Activated T-helper 17 cell treated with anti-CD3 and anti-CD28 coated beads, Interleukin-2, amount 50 U/mL, for 72 hours (primary cell): Measurements from ENCODE around the gene ADAM12. TPM values are rescaled to one million over a fixed set of nuclear protein-coding genes. Genes with fewer than 3 reads are reported as not detected.
"Not testable (repeated sequence)": the region's sequence is repeated elsewhere in the genome, so short reads cannot be mapped to it uniquely, and the experiment has no call there.

Experiments used
- ATAC-seq: fragments of 150-1000 bp; cut with Tn5 transposase; replicated peaks from 2 replicates; pipeline ENCODE4 v1.10.0; 2021; ENCODE audit warnings: mild to moderate bottlenecking, moderate library complexity
- H3K27ac Mint-ChIP-seq: one replicate; pipeline ENCODE4 v1.8.0; 2022; ENCODE audit warnings: mixed read lengths
- H3K27me3 Mint-ChIP-seq: one replicate; pipeline ENCODE4 v1.8.0; 2022; ENCODE audit warnings: mixed read lengths
- H3K36me3 Mint-ChIP-seq: one replicate; pipeline ENCODE4 v1.8.0; 2022; ENCODE audit warnings: low read depth, mild to moderate bottlenecking, mixed read lengths
- H3K4me1 Mint-ChIP-seq: one replicate; pipeline ENCODE4 v1.8.0; 2022; ENCODE audit warnings: mixed read lengths
- H3K4me3 Mint-ChIP-seq: one replicate; pipeline ENCODE4 v1.8.0; 2022; ENCODE audit warnings: mild to moderate bottlenecking, mixed read lengths
- H3K9me3 Mint-ChIP-seq: one replicate; pipeline ENCODE4 v1.8.0; 2022; ENCODE audit warnings: mixed read lengths
- total RNA-seq, 2 donors: library from RNA; stranded (reverse); gene quantifications; one replicate each; pipeline ENCODE4 v1.2.3, GENCODE V29; 2022

Gene ADAM12
- total RNA-seq, 2 donors from 2014 or later = 8.4 to 25.5 TPM

DNA sequence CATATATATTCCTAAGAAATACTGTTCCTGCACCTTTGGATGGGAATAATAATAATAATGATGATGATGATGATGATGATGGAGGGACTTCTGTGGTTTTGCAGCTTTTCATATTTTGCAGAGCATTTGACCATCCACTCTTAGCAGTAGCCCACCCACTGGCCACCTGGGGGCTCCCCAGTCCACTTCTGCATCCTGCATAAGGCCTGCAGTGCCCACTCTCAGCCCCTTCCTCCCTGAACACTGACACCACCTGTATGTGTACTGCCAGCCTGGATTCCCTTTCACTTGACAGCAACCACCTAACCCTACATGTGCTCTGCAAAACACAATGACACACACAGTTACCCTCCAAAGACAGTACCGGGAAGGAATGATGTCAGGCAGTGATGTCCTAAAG is 131.4 kb downstream of the ADAM12 start:
- H3K27ac Mint-ChIP-seq = no peak overlapping the region
- no peaks in the 10 kb centered on the region for H3K36me3 Mint-ChIP-seq
- no peaks in the 10 kb centered on the region for H3K9me3 Mint-ChIP-seq
- no peak for ATAC-seq
- no peaks in the 10 kb centered on the region for H3K27me3 Mint-ChIP-seq
- peaks cover 2% of the 10 kb centered on the region for H3K4me1 Mint-ChIP-seq
- H3K4me3 Mint-ChIP-seq = no peak overlapping the region

- no peak overlapping the region for H3K4me3 Mint-ChIP-seq
- H3K4me1 Mint-ChIP-seq = peaks cover 10% of the 10 kb centered on the region
- H3K9me3 Mint-ChIP-seq = peaks cover 6% of the 10 kb centered on the region
- no peak overlapping the region for H3K27ac Mint-ChIP-seq
- H3K36me3 Mint-ChIP-seq = no peaks in the 10 kb centered on the region
- no peaks in the 10 kb centered on the region for H3K27me3 Mint-ChIP-seq
- no peak for ATAC-seq
Measured at GRCh38 chr10:126255313-126255712, 133.0 kb downstream of the ADAM12 start.

DNA sequence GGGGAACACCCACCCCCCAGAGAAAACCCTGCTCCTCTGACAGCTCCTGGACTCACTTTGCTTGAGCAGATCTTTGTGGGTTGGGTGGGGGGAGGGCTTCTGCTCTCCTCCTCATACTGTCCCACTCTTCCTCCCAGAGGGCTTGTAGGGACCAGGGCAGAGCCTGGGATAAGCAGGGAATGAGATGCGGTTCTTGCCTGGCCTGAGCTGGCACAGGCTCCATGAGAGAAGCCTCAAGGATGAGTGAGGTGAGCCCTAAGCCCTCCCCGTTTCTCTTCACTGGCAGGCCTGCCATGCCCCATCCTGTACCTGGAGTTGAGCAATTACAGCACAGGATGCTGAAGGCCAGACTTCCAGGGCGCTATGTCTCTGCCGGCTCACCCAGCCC is 134.7 kb downstream of the ADAM12 start:
- H3K27me3 Mint-ChIP-seq = no peaks in the 10 kb centered on the region
- no peaks in the 10 kb centered on the region for H3K36me3 Mint-ChIP-seq
- H3K9me3 Mint-ChIP-seq = peaks cover 6% of the 10 kb centered on the region
- no peak overlapping the region for H3K4me3 Mint-ChIP-seq
- H3K4me1 Mint-ChIP-seq = peaks cover 10% of the 10 kb centered on the region
- H3K27ac Mint-ChIP-seq = no peak overlapping the region
- ATAC-seq = no peak

DNA sequence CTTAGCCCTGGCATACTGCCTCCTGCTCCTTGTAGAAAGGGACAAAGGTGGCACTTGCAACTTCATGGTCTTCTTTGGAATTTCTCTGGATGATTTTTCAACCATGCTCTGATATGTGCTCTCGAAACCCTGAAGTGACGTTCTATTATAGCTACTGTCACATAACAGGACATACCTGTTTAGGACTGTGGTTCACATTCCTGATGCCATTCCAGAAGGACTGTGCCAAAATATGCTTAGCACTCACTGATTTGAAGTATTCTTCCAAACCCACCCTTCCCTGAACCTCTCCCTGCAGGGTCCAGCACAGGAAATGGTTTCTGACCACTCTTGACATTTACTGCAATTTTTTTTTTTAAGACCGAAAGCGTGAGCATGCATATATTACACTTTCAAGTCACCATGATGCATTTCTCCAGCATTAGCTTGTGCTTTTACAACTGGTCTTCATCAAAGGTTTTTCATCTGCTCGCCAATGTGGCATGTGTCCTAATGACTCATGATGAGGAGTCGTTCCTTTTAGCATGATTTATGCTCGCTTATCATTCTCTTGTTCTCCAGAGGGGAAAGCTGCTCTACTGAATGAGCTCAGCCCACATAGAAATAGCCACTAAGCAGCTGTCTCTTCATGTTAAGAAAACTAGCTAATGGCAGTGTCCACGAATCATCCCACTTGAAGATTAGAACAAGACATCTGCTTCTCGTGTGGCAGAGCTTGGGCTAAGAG is 135.2 kb downstream of the ADAM12 start:
- no peaks in the 10 kb centered on the region for H3K36me3 Mint-ChIP-seq
- H3K4me1 Mint-ChIP-seq = peaks cover 10% of the 10 kb centered on the region
- H3K27me3 Mint-ChIP-seq = no peaks in the 10 kb centered on the region
- H3K9me3 Mint-ChIP-seq = peaks cover 6% of the 10 kb centered on the region
- H3K4me3 Mint-ChIP-seq = no peak overlapping the region
- no peak for ATAC-seq
- H3K27ac Mint-ChIP-seq = no peak overlapping the region

DNA sequence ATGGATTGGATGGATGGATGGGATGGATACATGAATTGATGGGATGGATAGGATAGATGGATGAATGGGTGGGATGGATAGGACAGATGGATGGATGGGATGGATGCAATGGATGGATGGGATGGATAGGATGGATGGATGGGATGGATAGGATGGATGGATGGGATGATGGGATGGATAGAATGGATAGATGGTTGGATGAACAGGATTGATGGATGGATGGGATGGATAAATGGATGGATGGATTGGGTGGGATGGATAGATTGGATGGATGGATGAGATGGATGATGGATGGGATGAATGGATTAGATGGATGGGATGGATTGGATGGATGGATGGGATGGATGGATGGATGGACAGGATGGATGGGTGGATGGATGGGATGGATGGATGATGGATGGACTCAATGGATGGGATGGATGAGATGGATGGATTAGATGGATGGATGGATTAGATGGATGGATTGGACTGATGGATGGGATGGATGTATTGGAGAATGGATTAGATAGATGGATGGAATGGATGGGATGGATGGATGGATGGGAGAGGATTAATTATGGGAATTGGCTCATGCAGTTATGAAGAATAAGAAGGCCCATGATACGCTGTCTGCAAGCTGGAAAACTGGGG is 136.4 kb downstream of the ADAM12 start:
- Mint-ChIP-seq H3K4me1 (peaks cover 10% of the 10 kb centered on the region), H3K27me3 (no peaks in the 10 kb centered on the region), H3K36me3 (no peaks in the 10 kb centered on the region), H3K27ac (no peak overlapping the region), H3K4me3 (no peak overlapping the region), H3K9me3 (peaks cover 6% of the 10 kb centered on the region)
- ATAC-seq = no peak

DNA sequence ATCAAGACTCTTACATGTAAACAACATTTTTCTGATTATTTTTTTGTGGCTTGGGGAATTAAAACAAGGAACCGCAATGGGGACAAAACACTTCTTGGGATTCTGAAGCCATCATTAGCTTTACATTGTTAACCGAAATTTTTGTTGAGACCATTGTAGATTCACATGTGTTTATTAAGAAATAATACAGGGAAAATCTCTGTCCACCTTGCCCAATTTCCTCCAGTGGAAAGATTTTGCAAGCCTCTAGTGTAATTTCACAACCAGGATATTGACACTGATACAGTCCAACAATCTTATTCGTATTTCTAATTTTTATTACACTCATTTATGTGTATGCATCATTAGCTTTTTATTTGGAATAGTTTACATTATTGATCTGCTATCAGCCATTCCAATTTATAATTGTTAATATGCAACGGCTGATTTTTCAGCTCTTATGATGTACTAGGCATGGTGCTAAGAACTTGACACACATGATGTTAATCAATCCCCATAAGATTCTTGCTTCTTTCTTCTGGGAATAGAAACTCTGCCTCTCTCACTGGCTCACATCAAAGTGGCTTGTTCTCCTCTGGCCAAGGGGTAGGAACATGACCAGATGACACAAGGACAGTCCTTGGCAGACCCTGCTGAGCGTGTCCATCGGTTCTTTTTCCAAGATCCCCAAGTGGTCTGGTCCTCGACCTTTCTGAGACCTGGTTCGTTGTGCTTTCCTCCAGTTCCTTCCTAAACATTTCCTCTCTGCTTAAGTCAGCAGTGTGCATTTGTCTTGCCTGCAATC is 137.6 kb downstream of the ADAM12 start:
- Mint-ChIP-seq H3K36me3 (no peaks in the 10 kb centered on the region), H3K4me1 (peaks cover 10% of the 10 kb centered on the region), H3K27ac (no peak overlapping the region), H3K4me3 (no peak overlapping the region), H3K27me3 (no peaks in the 10 kb centered on the region), H3K9me3 (peaks cover 6% of the 10 kb centered on the region)
- ATAC-seq = no peak

DNA sequence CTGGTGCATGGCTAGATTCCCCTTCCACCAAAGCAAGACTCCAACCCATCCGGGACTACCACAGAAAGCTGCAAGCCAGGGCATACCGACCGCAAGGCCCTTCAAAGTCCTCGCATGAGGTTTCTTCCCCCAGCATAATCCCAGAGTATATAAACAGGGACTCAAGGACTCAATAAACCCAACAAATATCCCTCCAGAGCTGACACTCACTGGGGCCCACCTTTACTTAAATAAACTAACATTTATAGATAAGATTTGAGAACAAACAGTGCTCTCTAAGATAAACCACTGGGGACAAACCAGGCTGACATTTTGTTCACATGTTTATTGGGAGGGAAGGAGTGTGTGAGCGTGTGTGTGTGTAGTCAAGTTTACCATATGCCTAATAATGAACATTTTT is 138.2 kb downstream of the ADAM12 start:
- Mint-ChIP-seq H3K4me1 (peaks cover 10% of the 10 kb centered on the region), H3K27ac (no peak overlapping the region), H3K9me3 (peaks cover 6% of the 10 kb centered on the region), H3K27me3 (no peaks in the 10 kb centered on the region), H3K4me3 (no peak overlapping the region), H3K36me3 (no peaks in the 10 kb centered on the region)
- ATAC-seq = no peak

DNA sequence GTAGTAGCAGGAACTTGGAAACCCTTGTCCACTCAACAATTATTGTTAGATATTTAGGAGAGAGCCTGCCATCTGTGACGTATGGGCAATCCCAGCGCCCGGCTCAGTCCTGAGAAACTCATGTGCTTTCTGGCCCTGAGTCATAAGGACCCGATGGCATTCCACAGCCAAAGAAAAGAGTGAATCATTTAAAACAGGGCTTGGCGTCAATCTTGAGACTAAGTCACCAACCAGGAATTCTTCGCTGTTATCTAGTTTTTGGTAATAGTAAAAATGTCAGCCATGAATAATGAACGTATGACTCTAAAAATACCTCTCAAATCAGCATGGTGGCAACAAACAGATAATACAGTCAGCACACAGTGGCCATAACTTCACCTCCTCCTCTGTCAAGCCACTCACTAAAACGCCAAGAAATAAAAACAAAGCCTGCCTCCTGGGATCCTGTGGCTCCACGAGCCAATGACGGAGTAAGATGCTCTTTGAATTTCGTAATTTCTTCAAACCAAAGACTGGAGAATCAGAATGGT is 140.8 kb downstream of the ADAM12 start:
- no peak overlapping the region for H3K4me3 Mint-ChIP-seq
- H3K27ac Mint-ChIP-seq = no peak overlapping the region
- ATAC-seq = no peak
- H3K9me3 Mint-ChIP-seq = peaks cover 6% of the 10 kb centered on the region
- no peaks in the 10 kb centered on the region for H3K36me3 Mint-ChIP-seq
- H3K27me3 Mint-ChIP-seq = no peaks in the 10 kb centered on the region
- peaks cover 10% of the 10 kb centered on the region for H3K4me1 Mint-ChIP-seq

GRCh38 chr10:126246396-126246795 is 141.9 kb downstream of the ADAM12 start:
- not testable (repeated sequence) for H3K36me3 Mint-ChIP-seq, H3K4me1 Mint-ChIP-seq, H3K4me3 Mint-ChIP-seq, H3K27ac Mint-ChIP-seq, ATAC-seq, H3K27me3 Mint-ChIP-seq, H3K9me3 Mint-ChIP-seq

DNA sequence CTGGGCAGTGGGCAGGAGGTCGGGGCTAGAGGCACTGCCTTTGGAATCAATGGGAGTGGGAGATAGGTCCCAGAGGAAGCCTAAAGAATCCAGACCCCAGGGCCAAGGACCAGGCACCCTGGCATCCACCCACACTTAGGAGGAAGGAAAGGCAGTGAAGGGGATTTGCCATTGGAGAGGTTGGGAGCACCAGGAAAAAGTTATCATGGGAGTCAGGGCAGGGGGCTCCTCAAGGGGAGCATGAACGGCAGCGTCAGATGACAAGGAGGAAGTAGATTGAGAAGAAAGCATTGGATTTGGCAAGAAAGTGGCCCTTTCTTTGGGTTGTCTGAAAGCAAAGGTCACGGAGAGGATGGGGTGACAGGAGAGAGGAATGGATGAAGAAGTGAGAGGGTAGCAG is 142.8 kb downstream of the ADAM12 start:
- Mint-ChIP-seq H3K4me1 (no peaks in the 10 kb centered on the region), H3K27me3 (no peaks in the 10 kb centered on the region), H3K4me3 (no peak overlapping the region), H3K9me3 (no peaks in the 10 kb centered on the region), H3K27ac (no peak overlapping the region), H3K36me3 (no peaks in the 10 kb centered on the region)
- no peak for ATAC-seq

GRCh38 chr10:126243971-126244370 is 144.3 kb downstream of the ADAM12 start:
- Mint-ChIP-seq H3K27ac (no peak overlapping the region), H3K9me3 (no peaks in the 10 kb centered on the region), H3K4me3 (no peak overlapping the region), H3K4me1 (no peaks in the 10 kb centered on the region), H3K27me3 (no peaks in the 10 kb centered on the region), H3K36me3 (no peaks in the 10 kb centered on the region)
- no peak for ATAC-seq

GRCh38 chr10:126243306-126243705 is 145.0 kb downstream of the ADAM12 start:
- H3K9me3 Mint-ChIP-seq = no peaks in the 10 kb centered on the region
- no peaks in the 10 kb centered on the region for H3K36me3 Mint-ChIP-seq
- H3K27me3 Mint-ChIP-seq = no peaks in the 10 kb centered on the region
- H3K4me1 Mint-ChIP-seq = no peaks in the 10 kb centered on the region
- no peak for ATAC-seq
- H3K4me3 Mint-ChIP-seq = no peak overlapping the region
- H3K27ac Mint-ChIP-seq = no peak overlapping the region

DNA sequence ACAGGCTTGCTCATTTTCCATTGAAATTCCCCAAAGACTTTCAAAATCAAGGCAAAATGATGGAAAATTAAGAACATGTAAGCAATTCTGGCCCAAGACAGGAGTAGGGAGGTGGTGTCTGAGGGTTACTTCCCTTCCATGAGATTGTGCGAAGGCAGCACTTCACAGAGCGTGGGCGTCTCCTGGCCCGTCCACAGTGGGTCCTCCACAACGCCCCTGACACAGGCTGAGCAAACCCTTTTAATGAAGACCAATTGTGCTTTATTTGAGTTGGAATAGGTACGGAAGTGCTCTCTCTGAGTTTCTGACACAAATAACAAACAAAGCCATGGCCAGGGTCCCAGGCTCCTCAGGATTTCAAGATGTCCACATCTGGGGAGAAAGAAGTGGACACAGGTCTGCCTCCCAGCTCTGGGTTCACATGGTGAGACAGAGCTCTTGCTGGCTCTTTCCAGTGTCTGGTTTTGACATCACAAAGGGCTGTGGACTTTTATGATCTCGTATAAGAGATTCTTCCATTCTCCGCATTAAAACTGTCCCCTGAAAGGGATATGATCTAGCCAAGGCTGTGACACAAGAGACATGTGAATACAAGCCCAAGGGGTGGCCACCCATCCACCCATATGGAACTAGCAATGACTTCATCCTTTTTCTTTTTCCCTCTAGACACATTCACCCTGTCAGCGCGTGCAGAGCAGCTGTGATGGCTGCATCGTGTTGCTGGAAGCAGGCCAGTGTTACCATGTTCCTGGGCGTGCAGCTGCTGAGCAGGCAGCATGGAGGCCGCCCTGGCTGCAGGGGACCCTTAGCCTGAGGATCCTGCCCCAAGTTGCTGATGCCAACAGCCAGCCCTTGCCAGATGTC is 145.6 kb downstream of the ADAM12 start:
- Mint-ChIP-seq H3K36me3 (no peaks in the 10 kb centered on the region), H3K27ac (no peak overlapping the region), H3K4me1 (no peaks in the 10 kb centered on the region), H3K9me3 (peaks cover under 1% of the 10 kb centered on the region), H3K4me3 (no peak overlapping the region), H3K27me3 (no peaks in the 10 kb centered on the region)
- ATAC-seq = no peak

GRCh38 chr10:126240483-126240882 is 147.8 kb downstream of the ADAM12 start:
- Mint-ChIP-seq H3K27me3 (no peaks in the 10 kb centered on the region), H3K4me1 (no peaks in the 10 kb centered on the region), H3K36me3 (no peaks in the 10 kb centered on the region), H3K9me3 (peaks cover 5% of the 10 kb centered on the region), H3K27ac (no peak overlapping the region), H3K4me3 (no peak overlapping the region)
- no peak for ATAC-seq
